HG02798 (cell line): Measurements from ENCODE around the gene ARHGEF3.
"Not testable (repeated sequence)": the region's sequence is repeated elsewhere in the genome, so short reads cannot be mapped to it uniquely, and the experiment has no call there.

ENCODE experiments used
- ATAC-seq: cut with Tn5 transposase; IDR thresholded peaks from one replicate; pipeline ENCODE4 v1.9.1; 2021; ENCODE audit warnings: mild to moderate bottlenecking; ENCODE audit not compliant: unreplicated experiment, poor library complexity

ARHGEF3 gene

DNA sequence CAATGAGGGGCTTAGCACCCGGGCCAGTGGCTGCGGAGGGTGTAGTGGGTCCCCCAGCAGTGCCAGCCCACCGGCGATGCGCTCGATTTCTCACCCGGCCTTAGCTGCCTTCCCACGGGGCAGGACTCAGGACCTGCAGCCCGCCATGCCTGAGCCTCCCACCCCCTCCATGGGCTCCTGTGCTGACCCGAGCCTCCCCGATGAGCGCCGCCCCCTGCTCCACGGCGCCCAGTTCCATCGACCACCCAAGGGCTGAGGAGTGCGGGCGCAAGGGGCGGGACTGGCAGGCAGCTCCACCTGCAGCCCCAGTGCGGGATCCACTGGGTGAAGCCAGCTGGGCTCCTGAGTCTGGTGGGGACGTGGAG, 109.8 kb downstream of the ARHGEF3 start:
- not testable (repeated sequence) for ATAC-seq

DNA sequence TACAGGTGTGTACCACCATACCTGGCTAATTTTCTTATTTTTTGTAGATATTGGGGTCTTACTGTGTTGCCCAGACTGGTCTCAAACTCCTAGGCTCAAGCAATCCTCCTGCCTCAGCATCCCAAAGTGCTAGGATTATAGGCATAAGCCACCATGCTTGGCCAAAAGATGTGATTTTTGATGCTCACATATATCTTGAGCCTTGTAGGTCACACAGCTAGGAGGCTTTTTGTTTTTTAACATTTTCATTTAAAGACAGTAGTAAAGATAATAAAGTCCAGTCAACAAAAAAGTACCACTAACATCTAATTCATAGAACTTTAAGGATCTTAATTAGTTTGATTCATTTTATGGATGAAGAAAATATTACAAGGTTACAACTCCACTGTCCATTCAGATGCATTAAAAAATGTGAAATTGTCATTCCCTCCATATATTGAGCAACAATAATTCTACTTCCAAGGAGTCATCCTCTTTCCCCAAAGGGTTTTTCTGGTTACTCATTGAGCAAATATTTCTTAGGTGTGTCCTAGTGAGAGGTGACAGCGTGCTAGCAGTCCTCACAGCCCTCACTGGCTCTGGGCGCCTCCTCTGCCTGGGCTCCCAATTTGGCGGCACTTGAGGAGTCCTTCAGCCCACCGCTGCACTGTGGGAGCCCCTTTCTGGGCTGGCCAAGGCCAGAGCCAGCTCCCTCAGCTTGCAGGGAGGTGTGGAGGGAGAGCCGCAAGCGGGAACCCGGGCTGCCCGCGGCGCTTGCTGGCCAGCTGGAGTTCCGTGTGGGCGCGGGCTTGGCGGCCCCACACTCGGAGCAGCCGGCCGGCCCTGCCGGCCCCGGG, 110.4 kb downstream of the ARHGEF3 start:
- ATAC-seq, result no peak

DNA sequence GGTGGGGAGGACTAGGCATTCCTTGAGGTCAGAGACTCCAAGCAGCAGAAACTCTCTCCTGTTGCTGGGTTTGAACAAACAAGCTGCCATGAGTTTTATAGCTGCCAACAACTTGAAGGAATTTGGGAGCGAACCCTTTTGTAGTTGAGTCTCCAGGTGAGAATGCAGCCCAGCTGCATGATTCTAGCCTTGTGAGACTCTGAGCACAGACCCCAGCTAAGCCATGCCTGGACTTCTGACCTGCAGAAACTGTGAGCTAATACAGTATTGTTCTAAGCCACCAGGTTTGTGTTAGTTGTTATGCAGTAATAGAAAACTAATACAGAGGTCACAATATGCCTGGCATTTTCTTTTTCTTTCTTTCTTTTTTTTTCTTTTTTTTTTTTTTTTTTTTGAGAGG, 112.4 kb downstream of the ARHGEF3 start:
- ATAC-seq, result no peak

DNA sequence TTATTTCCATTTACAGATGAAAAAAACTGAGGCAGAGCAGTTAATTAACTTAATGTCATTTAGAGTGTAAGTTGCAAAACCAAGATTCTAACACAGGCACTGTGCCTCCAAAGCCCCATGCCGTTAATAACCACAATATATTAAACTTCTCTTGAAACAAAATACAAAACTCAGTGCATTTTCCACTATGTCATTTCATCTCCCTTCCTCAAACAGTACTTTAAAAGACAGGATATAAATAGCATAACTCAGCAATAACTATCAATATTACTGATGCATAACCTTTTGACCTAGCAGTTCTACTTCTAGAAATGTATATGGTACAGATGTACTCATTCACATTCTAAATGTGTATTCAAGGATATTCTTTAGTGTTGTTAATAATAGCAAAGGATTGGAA, 113.6 kb downstream of the ARHGEF3 start:
- no peak for ATAC-seq

DNA sequence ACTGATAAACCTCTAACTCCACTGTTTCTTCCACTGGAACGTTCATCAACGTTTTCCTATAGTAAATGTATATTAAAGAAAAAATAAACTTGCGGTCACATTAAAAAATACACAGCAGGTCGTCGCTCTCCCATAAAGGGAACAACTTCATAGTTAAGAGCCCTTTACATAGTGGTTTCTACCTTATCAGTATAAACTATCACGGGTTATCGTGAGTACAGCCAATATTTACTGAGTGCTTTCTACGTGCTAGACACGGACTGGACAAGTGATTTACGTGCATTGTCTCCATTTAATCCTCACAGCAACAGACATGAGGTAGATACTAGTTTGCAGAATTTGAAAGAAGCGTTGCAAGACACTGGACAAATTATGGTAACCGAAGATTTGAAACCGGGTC, 117.7 kb downstream of the ARHGEF3 start:
- ATAC-seq, result no peak

DNA sequence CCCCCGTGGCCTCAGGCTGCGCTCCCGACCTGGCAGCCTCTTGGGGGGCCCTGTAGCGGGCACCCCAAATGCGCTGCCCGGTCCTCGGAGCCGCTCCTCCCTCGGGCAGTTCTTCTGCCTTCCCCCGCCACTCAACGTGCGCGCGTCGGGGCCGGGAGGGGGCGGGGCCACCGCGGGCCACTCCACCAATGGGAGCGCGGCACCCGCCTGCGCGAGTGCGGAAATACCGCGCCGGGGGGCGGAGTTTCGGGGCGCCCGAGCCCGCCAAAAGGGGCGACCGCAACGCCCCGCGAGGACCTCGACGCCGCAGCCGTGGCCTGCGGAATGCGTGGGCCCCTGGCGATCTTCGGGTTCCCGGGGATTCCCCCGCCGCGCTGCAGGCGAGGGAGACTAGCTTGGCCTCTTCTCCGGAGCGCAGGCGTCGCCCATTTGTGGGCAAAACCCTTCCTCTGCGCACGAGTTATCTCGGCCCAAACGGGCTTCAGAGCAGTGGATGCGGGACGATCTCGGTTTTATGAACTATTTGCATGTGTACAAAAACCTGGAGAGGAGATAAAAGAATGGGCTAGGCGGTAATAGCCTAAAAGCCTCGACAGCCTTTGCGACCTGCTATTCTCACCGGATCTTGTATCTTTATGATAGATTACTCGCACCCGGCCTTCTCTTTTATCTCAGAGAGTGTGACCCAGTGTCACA, 118.5 kb downstream of the ARHGEF3 start, which contains the start of gene TASOR:
TASOR (minus strand) TSS at position 144 of the 696 bp plus-strand sequence. CDS start 259 bp downstream, outside the sequence.
- ATAC-seq, result peak; percentile 85

DNA sequence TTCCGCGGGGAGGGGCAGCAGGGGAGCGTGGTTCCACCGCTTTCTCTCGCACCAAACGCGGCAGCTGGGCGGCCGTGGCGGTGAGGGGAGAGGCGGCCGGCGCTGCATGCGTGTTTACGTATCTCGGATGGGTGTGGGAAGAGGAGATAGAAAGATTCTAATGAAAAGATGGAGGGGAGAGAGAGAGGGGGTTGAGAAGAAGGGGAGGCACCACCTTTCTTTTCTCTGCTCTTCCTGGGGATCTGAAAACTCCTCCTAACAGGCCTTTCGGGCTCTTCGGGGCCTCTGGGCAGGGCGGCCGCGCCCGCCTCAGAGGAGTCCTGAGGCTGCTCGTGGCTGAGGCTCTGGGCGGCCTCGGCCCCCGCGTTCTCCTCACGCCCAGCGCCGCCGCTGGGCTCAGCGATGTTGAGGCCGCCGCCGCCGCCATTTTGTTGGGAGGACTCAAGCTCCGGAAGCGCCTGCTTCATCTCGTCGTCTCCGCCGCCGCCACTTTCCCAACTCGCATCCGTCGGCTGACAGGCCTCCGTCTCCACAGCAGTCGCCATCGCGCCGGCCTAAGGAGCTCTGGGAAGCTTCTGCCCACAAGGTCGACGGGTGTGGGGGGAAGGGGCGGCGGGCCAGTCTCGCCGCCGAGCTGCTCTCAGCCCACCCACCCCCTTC, 119.2 kb downstream of the ARHGEF3 start:
- ATAC-seq, result peak; percentile 70

DNA sequence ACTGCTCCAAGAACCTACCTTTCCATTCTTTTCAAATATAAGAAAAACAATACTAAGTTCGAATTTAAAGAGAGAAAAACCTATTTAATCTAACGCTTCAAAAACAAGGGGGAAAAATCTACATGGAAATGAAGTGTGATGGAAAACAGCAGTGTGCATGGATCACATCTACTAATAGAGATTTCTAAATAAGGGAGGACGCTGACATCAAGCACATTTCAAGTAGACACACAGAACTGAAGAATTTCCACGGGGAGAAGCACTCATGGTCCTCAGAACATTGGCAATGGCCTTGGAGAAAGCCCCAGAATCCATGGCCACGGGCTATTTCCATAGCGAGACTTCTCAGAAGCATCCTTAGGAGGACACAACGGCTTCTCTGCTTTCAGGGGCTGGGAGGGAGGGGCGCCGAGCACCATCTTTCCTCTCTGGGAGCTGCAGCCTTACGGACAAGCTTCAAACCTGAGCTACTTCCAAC, 119.7 kb downstream of the ARHGEF3 start:
- no peak for ATAC-seq

DNA sequence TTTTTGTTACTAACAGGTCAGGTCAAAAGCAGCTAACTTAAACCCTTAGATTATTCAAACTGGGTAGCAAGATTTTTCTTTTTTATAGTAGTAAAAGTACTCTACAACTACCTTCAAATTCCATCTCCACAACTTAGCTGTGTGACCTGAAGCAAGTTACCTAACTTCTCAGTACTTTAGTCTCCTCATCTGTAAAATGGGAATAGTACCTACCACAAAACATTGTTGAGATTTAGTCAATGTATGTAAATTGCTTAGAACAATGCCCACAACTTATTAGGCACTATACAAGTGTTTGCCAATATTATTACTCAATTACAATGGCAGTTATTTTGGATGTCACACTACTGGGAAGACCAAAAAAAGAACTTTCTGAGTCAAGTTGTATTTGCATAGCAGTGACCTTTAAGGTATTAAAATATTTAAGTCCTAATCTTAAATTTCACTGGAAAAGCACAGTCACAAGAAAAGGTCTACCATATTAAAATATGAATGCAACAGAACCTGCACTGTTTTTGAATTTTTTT, 121.6 kb downstream of the ARHGEF3 start:
- no peak for ATAC-seq
